ENCODE data around the gene HNF1A.

DNA sequence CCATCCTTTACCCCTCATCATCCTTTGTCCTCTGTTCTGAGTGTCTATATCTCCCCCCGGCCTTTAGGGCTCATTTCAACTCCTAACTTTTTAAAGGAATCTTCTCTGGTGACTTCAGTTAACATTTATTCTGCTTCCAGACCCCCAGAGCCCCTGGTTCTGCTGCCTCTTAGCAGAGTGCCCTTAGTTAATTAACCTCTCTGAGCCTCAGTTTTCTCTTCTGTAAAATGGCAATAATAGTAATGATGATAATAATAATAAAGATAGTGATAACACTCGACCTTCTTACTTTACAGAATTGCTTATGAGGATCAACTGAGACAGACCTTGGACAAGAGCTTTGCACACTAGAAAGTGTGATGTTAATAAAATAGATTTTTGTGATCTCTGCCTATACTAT, 44.4 kb downstream of the HNF1A start:
- TF ChIP-seq, protein P1, sequence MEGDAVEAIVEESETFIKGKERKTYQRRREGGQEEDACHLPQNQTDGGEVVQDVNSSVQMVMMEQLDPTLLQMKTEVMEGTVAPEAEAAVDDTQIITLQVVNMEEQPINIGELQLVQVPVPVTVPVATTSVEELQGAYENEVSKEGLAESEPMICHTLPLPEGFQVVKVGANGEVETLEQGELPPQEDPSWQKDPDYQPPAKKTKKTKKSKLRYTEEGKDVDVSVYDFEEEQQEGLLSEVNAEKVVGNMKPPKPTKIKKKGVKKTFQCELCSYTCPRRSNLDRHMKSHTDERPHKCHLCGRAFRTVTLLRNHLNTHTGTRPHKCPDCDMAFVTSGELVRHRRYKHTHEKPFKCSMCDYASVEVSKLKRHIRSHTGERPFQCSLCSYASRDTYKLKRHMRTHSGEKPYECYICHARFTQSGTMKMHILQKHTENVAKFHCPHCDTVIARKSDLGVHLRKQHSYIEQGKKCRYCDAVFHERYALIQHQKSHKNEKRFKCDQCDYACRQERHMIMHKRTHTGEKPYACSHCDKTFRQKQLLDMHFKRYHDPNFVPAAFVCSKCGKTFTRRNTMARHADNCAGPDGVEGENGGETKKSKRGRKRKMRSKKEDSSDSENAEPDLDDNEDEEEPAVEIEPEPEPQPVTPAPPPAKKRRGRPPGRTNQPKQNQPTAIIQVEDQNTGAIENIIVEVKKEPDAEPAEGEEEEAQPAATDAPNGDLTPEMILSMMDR (IDR thresholded peaks at IDR 0.05), result no peak
- TF ChIP-seq POLR2A (IDR thresholded peaks at IDR 0.05), result no peak

All from right lobe of liver (tissue), 4 donors.